Memory B cell (primary cell): ENCODE data around the gene LAMTOR1.
"Not testable (repeated sequence)": the region's sequence is repeated elsewhere in the genome, so short reads cannot be mapped to it uniquely, and the experiment has no call there.

Experiments
- ATAC-seq: fragments of 150-1000 bp; cut with Tn5 transposase; 2 replicates; pipeline ENCODE4 v1.10.0; 2021; ENCODE audit warnings: low read depth, mild to moderate bottlenecking, moderate library complexity
- DNase-seq, 2 donors: peaks; one replicate each; pipeline ENCODE4 v3.0.0; 2022; ENCODE audit warnings: low spot score in 2 of 2
- H3K27ac Mint-ChIP-seq: one replicate; pipeline ENCODE4 v1.8.0; 2022; ENCODE audit warnings: mild to moderate bottlenecking, moderate library complexity, mixed read lengths
- H3K27me3 Mint-ChIP-seq: one replicate; pipeline ENCODE4 v1.8.0; 2022; ENCODE audit warnings: mixed read lengths
- H3K36me3 Mint-ChIP-seq: one replicate; pipeline ENCODE4 v1.8.0; 2022; ENCODE audit warnings: mild to moderate bottlenecking, mixed read lengths
- H3K4me1 Mint-ChIP-seq: one replicate; pipeline ENCODE4 v1.8.0; 2022; ENCODE audit warnings: mixed read lengths
- H3K4me3 Mint-ChIP-seq: one replicate; pipeline ENCODE4 v1.8.0; 2022; ENCODE audit warnings: mild to moderate bottlenecking, moderate library complexity, mixed read lengths
- H3K9me3 Mint-ChIP-seq: one replicate; pipeline ENCODE4 v1.8.0; 2022; ENCODE audit warnings: mixed read lengths

Gene LAMTOR1

DNA sequence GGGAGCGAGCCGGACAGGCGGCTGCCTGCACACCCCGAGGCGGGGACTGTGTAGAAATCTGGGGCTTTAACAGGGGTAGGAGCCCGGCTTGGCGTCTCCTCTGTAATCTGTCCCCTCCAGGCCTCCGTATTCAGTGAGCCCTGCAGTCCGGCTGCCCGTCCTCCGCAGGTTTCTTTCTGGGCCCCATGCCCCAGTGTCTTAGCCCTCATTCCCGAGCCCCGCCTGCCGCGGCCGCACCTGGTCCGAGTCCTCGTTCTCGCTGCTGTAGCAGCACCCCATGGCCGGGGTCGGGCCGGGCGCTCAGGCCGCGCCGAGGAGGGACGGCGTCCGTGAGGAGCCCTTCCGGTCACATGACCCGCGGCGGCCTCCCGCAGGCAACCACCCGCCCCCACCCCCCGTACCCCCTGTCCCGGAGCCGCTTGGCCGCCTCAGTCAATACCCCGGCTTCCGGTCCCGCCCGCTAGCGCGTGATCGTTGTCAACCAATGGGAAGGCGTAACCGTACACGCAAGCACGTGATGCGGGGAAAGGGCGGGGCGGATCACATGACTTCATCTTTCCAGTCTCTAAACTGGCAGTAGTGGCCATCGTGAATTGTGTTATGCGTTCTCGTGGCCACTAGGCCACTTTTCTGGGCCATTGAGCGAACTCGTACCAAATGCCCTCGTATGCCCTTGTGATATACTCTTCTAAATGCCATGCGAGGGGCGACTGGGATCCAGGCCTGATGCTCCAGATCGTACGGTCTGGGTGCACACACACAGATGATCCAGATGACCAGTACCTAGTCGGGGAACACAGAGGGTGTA is at the start of gene LAMTOR1:
TSS of gene LAMTOR1 (minus strand) at position 352 of the 808 bp plus-strand sequence. CDS start at position 279, 73 bp downstream.
- H3K36me3 Mint-ChIP-seq: peaks cover 11% of the 10 kb centered on the region
- peak; percentile 89 to 93 for DNase-seq
- no peaks in the 10 kb centered on the region for H3K9me3 Mint-ChIP-seq
- H3K27me3 Mint-ChIP-seq: no peaks in the 10 kb centered on the region
- H3K4me3 Mint-ChIP-seq: peak within 1 kb of the TSS; percentile 98
- peak within 1 kb of the TSS; percentile 97 for H3K27ac Mint-ChIP-seq
- peak; percentile 98 for ATAC-seq
- peaks cover 38% of the 10 kb centered on the region for H3K4me1 Mint-ChIP-seq

DNA sequence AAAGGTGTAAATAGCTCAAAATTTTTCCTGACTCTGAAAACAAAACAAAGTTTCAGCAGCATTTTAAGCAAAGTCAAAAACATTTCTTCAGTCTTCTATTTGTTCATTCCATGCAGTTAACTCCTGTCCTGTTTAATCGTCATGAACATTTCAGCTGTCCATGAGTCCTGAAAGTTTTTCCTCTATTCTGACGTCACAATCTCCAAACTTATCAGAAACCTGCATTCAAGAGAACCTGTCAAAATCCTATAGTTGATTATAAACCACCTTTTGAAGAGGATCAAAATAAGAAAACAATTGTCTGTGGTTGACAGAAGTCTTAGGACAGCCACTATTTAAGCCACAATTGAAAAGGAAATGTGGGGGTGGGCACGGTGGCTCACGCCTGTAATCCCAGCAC is 47.8 kb upstream of the LAMTOR1 start:
- no peaks in the 10 kb centered on the region for H3K9me3 Mint-ChIP-seq
- H3K36me3 Mint-ChIP-seq: no peaks in the 10 kb centered on the region
- H3K4me1 Mint-ChIP-seq: no peaks in the 10 kb centered on the region
- DNase-seq: no peak
- no peak overlapping the region for H3K27ac Mint-ChIP-seq
- H3K27me3 Mint-ChIP-seq: peaks cover 2% of the 10 kb centered on the region
- ATAC-seq: no peak
- no peak overlapping the region for H3K4me3 Mint-ChIP-seq

DNA sequence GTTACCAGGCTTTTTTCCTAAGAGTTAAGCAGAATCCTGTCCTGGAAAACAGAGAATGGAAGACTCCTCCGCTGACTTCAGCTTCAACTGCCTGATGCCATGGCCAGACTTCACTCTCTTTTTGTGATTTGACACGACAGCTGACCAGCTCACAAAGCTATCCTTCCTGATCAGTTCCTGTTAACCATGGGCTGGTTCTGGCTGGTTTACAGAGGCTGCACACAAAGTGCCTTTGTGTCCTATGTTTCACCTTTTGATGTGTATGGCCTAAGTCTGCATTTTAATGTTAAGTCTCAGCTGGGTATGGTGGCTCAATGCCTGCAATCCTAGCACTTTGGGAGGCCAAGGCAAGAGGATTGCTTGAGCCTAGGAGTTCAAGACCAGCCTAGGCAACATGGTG is 43.5 kb upstream of the LAMTOR1 start:
- no peak for DNase-seq
- no peaks in the 10 kb centered on the region for H3K9me3 Mint-ChIP-seq
- H3K27me3 Mint-ChIP-seq: peaks cover 2% of the 10 kb centered on the region
- no peak overlapping the region for H3K4me3 Mint-ChIP-seq
- no peak for ATAC-seq
- H3K4me1 Mint-ChIP-seq: no peaks in the 10 kb centered on the region
- H3K27ac Mint-ChIP-seq: no peak overlapping the region
- H3K36me3 Mint-ChIP-seq: no peaks in the 10 kb centered on the region

DNA sequence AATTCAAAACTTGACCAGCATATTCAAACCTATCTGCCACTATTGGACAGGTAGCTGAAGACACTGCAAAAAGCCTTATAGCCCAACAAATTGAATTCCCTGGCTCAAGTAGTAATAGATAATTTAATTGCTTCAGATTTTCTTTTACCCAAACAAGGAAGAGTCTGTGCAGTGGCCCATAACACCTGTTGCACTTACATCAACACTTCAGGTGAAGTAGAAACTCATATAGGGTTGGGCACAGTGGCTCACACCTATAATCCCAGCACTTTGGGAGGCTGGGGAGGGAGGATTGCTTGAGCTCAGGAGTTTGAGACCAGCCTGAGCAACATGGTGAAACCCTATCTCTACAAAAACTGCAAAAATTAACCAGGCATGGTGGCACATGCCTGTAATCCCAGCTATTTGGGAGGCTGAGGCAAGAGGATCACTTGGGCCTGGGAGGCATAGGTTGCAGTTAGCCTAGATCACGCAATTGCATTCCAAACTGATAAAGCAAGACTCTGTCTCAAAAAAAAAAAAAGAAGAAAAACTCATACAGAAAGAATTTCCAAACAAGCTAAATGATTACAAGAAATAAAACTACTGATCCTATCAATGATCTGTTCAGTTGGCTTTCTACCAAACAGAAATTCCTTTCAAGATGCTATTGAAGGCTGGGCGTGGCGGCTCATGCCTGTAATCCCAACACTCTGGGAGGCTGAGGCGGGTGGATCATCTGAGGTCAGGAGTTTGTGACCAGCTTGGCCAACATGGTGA is 41.9 kb upstream of the LAMTOR1 start:
- Mint-ChIP-seq H3K9me3 (no peaks in the 10 kb centered on the region), H3K27me3 (peaks cover 8% of the 10 kb centered on the region), H3K27ac (no peak overlapping the region), H3K36me3 (no peaks in the 10 kb centered on the region), H3K4me3 (no peak overlapping the region), H3K4me1 (no peaks in the 10 kb centered on the region)
- ATAC-seq (no peak), DNase-seq (no peak)

DNA sequence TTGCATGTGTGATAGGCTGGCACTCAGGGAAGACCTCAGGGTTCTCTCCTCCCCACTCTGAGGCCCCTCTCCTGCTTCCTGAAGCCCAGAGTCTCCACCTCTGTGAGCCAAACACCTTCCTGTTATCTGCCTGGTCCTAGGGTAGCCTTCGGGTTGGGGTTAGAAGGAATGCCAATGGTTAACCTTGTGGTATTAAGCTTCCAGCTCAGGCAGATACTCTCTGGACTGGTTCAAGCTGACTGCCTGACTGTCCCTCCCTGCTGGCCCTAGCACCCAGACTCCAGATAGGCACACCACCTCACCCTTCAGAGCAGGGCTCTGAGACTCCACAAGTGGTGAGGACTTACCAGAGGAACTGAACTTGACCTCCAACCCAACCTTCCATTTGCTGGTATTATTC is 39.4 kb upstream of the LAMTOR1 start:
- H3K4me1 Mint-ChIP-seq, ATAC-seq, H3K27ac Mint-ChIP-seq, DNase-seq, H3K36me3 Mint-ChIP-seq, H3K9me3 Mint-ChIP-seq, H3K4me3 Mint-ChIP-seq: not testable (repeated sequence)
- H3K27me3 Mint-ChIP-seq: peaks cover 11% of the 10 kb centered on the region

DNA sequence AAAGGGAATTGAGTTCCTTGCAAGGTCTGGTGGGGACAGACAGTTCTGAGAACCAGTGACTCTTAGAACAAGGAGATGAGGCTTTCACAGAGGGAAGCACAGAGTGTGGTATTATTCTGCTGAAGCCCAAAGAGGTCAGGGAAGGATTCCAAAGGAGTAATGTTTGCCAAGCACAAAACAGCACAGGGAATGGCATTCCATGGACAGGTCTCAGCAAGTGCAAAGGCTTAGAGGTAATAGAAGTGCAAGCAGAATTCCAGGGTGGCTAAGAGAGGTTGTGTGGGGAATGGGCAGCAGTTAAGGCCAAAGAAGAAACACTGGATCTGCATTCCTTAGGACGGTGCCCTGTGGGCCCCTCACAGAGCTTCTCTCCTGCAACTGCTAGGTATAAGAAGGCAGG is 39.0 kb upstream of the LAMTOR1 start:
- ATAC-seq, DNase-seq, H3K36me3 Mint-ChIP-seq, H3K4me3 Mint-ChIP-seq, H3K27ac Mint-ChIP-seq, H3K4me1 Mint-ChIP-seq, H3K9me3 Mint-ChIP-seq: not testable (repeated sequence)
- H3K27me3 Mint-ChIP-seq: peaks cover 11% of the 10 kb centered on the region

DNA sequence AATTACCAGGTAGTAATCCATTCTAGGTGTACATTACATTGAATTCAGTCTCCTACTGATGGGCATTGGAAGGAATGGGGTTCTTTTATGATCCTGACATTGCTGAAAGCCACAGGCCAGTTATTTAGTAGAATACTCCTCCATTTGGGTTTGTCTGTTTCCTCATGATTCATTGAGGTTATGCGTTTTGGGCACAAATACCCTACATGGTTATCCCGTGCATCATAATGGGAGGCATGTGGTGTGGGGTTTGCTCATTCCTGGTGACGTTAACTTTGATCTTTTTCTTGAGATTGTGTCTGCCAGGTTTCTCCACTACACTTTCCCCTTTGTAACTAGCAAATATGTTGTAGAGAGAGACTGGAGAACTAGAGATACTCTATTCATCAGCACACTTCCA is 38.0 kb upstream of the LAMTOR1 start:
- no peak overlapping the region for H3K27ac Mint-ChIP-seq
- no peak for ATAC-seq
- H3K9me3 Mint-ChIP-seq: no peaks in the 10 kb centered on the region
- H3K4me1 Mint-ChIP-seq: no peaks in the 10 kb centered on the region
- H3K4me3 Mint-ChIP-seq: no peak overlapping the region
- no peak for DNase-seq
- no peaks in the 10 kb centered on the region for H3K36me3 Mint-ChIP-seq
- H3K27me3 Mint-ChIP-seq: peaks cover 11% of the 10 kb centered on the region

DNA sequence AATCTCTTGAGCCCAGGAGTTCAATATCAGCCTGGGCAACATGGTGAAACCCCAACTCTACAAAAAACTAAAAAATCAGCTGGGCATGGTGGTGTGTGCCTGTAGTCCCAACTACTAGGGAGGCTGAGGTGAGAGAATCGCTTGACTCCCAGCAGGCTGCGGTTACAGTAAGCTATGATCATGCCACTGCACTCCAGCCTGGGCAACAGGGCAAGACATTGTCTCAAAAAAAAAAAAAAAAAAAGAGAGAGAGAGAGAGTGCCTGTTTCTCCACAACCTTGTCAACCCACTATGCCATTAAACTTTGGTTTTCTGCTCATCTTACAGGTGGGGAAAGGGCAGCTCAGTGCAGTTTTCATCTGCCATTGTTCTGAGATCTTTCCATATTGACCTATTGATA is 37.6 kb upstream of the LAMTOR1 start:
- H3K27me3 Mint-ChIP-seq: peaks cover 11% of the 10 kb centered on the region
- ATAC-seq: no peak
- no peaks in the 10 kb centered on the region for H3K36me3 Mint-ChIP-seq
- H3K4me1 Mint-ChIP-seq: no peaks in the 10 kb centered on the region
- H3K4me3 Mint-ChIP-seq: no peak overlapping the region
- no peaks in the 10 kb centered on the region for H3K9me3 Mint-ChIP-seq
- H3K27ac Mint-ChIP-seq: no peak overlapping the region
- DNase-seq: no peak

DNA sequence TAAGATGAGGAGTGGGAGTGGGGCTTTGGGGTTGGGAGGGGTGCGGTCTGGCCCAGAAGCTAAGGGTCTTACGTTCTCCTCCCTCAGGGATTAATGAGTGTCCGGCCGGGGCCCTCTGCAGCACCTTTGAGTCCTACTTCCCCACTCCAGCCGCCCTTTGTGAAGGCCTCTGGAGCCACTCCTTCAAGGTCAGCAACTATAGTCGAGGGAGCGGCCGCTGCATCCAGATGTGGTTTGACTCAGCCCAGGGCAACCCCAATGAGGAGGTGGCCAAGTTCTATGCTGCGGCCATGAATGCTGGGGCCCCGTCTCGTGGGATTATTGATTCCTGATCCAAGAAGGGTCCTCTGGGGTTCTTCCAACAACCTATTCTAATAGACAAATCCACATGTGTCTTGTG is 36.4 kb upstream of the LAMTOR1 start:
- DNase-seq: no peak
- Mint-ChIP-seq H3K36me3 (no peaks in the 10 kb centered on the region), H3K4me3 (no peak overlapping the region), H3K9me3 (no peaks in the 10 kb centered on the region), H3K27ac (no peak overlapping the region), H3K27me3 (peaks cover 11% of the 10 kb centered on the region), H3K4me1 (no peaks in the 10 kb centered on the region)
- no peak for ATAC-seq

DNA sequence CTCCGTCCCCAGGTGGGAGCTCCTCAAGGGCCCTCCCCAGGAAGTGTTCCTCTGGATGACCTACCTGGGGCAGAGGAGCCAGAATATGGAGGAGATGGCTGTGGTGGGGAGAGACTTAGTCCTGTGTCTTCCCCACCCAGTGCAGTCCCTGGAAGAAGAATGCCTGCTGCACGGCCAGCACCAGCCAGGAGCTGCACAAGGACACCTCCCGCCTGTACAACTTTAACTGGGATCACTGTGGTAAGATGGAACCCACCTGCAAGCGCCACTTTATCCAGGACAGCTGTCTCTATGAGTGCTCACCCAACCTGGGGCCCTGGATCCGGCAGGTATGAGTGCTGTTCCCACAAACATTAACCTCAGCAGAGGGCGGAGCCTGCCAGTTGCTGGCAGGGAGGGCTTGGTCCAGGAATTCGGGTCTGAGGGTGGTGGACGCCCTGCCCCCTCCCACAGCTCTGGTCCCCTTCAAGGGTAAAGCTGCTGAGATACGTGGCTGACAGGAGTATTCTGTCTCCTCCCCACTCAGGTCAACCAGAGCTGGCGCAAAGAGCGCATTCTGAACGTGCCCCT is 35.8 kb upstream of the LAMTOR1 start:
- no peak overlapping the region for H3K4me3 Mint-ChIP-seq
- no peaks in the 10 kb centered on the region for H3K9me3 Mint-ChIP-seq
- peaks cover 11% of the 10 kb centered on the region for H3K27me3 Mint-ChIP-seq
- DNase-seq: no peak
- H3K36me3 Mint-ChIP-seq: no peaks in the 10 kb centered on the region
- no peaks in the 10 kb centered on the region for H3K4me1 Mint-ChIP-seq
- no peak for ATAC-seq
- H3K27ac Mint-ChIP-seq: no peak overlapping the region

DNA sequence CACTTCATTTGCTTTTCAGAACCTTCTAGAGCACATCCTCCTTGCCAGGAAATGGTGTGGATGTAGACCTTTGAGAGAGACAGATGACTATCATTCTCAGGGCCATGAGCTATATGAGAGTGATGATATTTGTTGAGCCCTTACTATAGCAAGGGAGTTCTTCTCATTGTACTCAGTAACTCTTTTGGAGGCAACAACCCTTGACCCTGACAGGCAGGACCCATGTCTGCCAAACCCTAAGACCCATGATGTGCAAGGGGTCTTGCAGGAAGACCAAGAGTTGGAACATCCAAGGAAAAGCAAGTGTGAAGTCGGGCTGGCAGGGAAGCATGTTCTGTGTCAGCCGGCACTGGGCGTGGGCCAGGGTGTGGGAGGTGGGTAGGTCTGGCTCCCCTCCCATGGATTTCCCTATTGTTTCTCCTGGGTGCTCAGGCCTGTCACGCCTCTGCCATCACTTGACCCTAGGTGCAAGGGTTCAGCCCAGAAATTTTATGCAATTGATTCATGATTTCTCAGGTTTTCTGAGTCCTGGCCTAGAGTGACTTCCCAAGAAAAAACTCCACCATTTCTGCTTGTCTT is 33.7 kb upstream of the LAMTOR1 start:
- H3K4me3 Mint-ChIP-seq: no peak overlapping the region
- H3K9me3 Mint-ChIP-seq: no peaks in the 10 kb centered on the region
- DNase-seq (no peak), ATAC-seq (no peak)
- no peak overlapping the region for H3K27ac Mint-ChIP-seq
- H3K4me1 Mint-ChIP-seq: peaks cover 2% of the 10 kb centered on the region
- peaks cover 13% of the 10 kb centered on the region for H3K27me3 Mint-ChIP-seq
- H3K36me3 Mint-ChIP-seq: no peaks in the 10 kb centered on the region

DNA sequence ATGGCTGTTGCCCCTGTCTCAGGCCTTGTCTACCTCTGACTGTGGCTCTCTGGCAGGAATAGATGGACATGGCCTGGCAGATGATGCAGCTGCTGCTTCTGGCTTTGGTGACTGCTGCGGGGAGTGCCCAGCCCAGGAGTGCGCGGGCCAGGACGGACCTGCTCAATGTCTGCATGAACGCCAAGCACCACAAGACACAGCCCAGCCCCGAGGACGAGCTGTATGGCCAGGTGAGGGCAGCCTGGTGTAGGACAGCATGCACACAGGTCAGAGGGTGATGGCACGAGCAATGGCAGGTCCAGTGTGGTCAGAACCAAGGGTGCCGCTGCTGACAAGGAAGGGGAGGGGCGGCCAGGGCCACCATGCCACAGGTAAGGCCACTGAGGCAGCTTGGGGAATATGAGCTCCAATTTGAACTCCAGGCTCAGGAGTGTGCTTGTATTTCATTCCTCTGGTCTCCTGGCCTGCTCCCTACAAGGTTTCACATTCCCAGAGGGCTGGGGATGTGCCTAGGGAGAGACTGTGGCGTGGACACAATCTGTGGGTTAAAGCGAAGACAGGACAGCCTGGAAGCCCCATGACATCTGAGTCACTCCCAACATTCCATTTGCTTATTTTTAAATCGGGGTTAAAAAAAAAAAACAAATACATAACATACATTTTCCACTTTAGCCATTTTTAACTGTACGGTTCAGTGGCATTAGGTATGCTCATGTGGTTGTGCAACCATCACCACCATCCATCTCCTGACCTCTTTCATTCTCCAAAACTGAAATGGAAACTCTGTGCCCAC is 33.0 kb upstream of the LAMTOR1 start:
- DNase-seq (no peak), ATAC-seq (no peak)
- Mint-ChIP-seq H3K27me3 (peaks cover 7% of the 10 kb centered on the region), H3K4me3 (no peak overlapping the region), H3K36me3 (no peaks in the 10 kb centered on the region), H3K27ac (no peak overlapping the region), H3K4me1 (peaks cover 2% of the 10 kb centered on the region), H3K9me3 (no peaks in the 10 kb centered on the region)

DNA sequence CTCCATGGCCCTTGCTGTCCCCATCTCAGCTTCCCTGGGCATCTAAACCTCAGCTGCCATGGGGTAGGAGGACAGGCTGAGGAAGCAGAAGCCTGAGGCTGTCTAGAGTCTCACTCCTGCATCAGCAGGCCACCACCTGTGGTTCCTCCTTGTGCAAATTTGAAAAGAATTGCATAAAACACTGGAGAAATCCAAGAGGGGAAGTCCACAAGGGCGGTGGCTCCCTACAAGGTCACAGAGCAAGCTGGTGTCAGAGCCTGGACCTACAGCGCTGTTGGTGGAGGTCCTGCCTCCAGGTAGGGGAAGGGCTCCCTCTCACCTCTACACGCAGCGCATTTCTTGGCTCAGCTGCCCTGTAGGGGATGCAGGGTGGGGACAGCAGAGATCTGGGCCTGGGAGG is 32.4 kb upstream of the LAMTOR1 start, which contains the start of gene FOLR3:
TSS of gene FOLR3 (plus strand) at position 253 of the 400 bp plus-strand sequence. CDS start 228 bp downstream, outside the sequence.
- DNase-seq, H3K9me3 Mint-ChIP-seq, H3K4me3 Mint-ChIP-seq, H3K36me3 Mint-ChIP-seq, ATAC-seq, H3K4me1 Mint-ChIP-seq, H3K27me3 Mint-ChIP-seq, H3K27ac Mint-ChIP-seq: not testable (repeated sequence)
